GM20000 (cell line): ENCODE measurements around the gene ZC3H13.
A peak's percentile ranks its signal among the peaks of the same experiment; 100 is the strongest.

Experiments used
- DNase-seq: peaks from one replicate; pipeline ENCODE4 v3.0.0; 2012; ENCODE audit warnings: low spot score
- CTCF ChIP-seq: IDR thresholded peaks from 2 replicates; pipeline ENCODE4 v1.5.1; 2012; ENCODE audit warnings: mild to moderate bottlenecking, control low read depth; ENCODE audit errors: extremely low read depth, missing control alignments

Gene ZC3H13

DNA sequence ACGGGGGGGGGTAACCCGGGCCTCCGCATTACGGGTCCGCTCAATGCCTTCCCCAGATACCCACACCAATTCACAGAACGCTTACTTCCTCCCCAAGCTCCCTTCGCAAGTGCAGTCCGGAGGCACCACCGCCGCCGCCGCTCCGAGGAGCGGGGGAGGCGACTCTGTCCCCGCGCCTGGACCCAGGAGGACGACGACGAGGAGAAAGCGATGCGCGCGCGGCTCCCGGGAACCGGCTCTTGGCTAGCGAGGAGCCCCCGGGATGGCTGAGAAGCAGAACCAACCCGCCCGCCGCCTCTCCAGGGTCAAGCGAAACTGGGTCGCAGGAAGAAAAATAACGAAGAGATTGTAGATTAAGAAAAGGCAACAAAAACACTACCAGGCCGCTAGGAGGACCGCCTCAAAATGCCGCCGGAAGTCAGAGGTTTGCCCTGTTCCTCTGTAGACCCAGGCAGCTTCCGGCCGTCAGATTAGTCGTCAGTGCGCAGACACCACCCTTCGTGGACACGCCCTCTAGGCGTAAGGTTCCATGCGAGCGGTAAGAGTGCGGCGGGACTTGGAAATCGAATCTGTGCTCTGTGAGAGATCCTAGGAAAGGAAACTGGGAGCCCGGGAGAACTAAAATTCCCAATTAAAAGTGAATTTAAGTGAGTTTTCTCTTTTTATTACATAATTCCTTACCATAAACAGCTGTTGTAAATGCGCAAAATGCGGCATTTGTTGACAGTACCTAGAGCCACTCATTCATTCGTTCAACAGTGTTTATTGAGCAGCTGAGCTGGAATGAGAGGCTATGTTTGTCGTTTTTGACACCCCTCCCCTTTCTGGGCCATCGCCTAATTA is at the start of gene ZC3H13:
TSS of gene ZC3H13 (minus strand) at position 428 of the 843 bp plus-strand sequence. CDS start 7,239 bp downstream, outside the sequence.
- no peak for TF ChIP-seq CTCF
- DNase-seq, result peak; percentile 91

DNA sequence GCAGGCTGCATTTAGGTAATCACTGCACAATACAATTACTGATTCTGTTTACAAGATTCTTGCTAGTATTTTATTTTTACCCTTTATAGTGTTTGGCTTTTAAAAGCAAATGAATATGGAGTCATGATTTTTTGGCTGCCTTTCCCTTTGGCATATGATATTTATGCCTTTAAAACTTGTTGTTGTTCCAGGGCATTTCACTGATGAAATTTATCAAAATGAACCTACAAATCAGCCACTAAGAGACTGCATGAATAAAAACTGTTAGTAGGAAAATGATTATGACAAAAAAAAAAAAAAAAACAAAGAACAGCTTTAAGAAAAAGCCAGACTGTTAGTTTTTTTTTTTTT is 49.7 kb upstream of the ZC3H13 start:
- TF ChIP-seq CTCF, result no peak
- DNase-seq, result no peak

DNA sequence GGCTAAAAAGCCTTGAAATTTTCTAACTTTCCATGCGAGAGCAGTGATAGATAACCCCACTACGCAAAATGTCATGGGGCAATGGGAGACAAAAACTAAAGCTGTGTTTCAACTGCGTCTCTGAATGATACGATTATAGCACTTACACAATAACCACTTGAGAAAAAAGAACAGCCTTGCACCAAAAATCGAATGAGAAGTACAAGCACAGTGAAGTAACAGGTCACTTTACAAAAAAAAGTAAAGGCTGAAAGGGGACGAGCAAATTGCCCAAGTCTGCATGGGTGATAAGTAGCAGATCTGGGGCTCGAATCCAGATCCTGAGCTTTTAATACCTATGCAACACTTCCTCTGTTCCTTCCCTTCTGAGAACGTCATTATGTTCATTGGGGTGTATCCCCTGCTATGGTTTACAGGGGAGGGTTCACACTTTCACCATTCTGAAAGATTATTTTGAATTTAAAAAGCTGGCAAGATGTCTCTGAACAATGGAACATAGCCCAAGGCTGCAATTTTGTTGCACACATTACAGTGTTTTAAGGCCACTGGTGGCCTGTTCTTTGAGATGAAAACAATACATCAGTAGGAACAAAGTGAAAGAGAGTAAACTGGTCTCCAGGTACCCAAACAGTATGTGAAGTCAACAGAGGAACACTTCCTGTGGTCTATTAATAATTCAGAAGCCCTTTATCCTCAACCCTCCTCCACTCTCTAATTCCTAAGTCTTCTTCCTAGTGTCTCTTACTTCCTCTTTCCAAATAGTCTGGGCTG is 49.1 kb upstream of the ZC3H13 start:
- no peak for TF ChIP-seq CTCF
- no peak for DNase-seq

DNA sequence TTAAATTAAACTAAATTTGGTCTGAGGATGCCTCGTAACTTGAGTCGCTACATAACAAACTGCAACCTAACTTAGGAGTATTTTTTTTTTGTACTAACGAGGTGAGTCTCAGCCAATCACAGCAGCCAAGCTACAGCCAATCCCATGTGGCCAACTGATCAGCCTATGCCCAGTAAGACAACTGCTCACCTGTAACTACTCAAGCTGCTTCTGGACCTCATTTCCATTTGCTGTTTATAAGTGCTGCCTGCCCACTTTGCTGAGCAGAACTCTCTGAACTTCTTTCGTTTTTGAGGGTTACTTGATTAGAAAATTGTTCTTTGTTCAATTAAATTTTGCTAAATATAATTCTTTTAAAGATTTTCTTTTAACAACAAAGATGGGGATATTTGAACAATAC is 48.5 kb upstream of the ZC3H13 start:
- TF ChIP-seq CTCF, result no peak
- DNase-seq, result no peak

DNA sequence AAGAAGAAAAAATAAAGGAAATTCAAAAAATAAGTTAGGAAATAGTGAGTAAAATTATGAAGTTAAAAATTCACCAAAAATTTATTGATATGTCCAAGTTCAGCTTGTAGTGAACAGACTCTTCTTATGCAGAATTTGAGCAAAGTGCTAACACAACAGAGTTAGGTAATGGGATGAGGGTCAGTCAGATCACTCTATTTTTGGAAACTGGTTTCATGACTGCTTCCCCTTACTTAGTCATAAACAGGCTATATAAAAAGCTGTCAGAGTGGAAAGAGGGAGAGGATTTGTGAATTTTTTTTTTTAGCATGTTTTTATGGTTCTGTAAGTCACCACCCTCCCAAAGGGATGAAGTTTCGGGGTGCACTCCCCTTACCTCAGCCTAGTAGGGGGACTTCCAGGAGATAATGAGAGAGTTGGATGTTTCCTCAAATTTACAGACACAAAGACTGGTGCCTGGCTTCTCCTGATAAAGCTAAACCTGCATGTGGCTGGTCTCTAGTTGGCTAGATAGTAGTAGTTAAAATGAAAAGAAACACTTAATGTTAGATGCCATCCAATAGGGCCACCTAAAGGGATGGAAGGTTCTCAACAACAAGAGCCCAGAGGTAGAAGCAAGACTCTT is 47.8 kb upstream of the ZC3H13 start:
- no peak for TF ChIP-seq CTCF
- DNase-seq, result peak; percentile 57

GRCh38 chr13:46097663-46098062 is 45.1 kb upstream of the ZC3H13 start:
- no peak for TF ChIP-seq CTCF
- no peak for DNase-seq

GRCh38 chr13:46097015-46097414 is 44.5 kb upstream of the ZC3H13 start:
- TF ChIP-seq CTCF, result no peak
- DNase-seq, result no peak
